Activated T-helper 9 cell treated with anti-CD3 and anti-CD28 coated beads, Interleukin-2, amount 50 U/mL, for 16 hours (primary cell): ENCODE measurements around the gene MAP2K7.
"Not testable (repeated sequence)": the region's sequence is repeated elsewhere in the genome, so short reads cannot be mapped to it uniquely, and the experiment has no call there.

Experiments used
- DNase-seq: peaks from one replicate; pipeline ENCODE4 v3.0.0-alpha.2; 2020; ENCODE audit warnings: low read depth

The MAP2K7 gene

DNA sequence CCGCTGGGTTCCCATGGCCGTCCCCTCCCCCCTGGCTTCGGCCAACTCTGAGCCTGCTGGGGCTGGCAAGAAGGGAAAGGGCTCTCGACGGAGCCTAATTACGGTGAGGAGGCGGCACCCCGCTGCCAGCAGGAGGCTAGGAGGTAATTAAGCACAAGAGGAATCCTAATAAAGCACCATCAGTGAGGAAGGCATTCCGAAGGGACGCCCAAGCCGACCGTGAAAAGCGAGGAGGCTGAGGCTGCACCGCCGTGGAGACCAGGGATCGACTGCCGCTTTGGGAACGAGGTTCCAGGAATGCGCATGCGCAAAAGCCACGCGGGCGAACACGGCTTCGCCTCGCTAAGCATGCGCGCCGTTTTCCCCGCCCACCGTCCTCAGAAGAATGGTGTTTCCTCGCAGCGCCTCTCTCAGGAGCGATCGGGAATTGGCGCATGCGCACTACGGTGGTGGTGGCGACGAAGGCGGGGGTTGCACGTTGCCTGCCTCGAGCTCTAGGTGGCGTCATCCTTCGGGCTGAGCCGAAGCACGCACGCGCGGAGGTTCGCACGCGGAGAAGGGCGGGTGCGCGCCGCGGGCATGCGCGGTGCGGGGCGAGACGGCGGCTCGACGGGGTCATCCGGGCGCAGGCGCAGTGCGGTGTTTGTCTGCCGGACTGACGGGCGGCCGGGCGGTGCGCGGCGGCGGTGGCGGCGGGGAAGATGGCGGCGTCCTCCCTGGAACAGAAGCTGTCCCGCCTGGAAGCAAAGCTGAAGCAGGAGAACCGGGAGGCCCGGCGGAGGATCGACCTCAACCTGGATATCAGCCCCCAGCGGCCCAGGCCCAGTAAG, at the start of gene MAP2K7:
Gene MAP2K7 (plus strand): TSS at position 634 of the 830 bp plus-strand sequence. CDS start 68 bp downstream, at position 702.
- peak; percentile 100 for DNase-seq

- no peak for DNase-seq
These were observed 48.1 kb upstream of the MAP2K7 start for GRCh38 chr19:7855426-7856108.

GRCh38 chr19:7856109-7856591, 47.5 kb upstream of the MAP2K7 start:
- DNase-seq: no peak

GRCh38 chr19:7856679-7857663, 46.7 kb upstream of the MAP2K7 start:
- no peak for DNase-seq

DNA sequence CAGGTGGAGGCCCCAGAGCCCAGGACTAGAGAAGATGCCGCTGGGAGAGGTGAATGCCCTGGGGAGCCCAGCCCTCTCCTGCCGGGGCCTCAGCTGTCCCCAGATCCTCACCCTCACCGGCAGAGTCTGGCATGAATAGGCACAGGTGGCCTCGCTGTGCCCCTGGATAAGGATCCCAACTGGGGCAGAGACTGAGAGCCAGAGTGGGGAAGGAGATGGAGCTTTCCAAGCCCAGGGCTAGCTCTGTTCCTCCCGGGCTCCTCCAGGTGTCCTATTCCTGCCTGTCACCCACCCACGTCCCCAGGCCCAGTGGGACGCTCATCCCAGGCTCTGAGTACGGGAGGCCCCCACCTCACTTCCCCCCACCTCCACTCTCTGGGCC, 46.0 kb upstream of the MAP2K7 start:
- no peak for DNase-seq

DNA sequence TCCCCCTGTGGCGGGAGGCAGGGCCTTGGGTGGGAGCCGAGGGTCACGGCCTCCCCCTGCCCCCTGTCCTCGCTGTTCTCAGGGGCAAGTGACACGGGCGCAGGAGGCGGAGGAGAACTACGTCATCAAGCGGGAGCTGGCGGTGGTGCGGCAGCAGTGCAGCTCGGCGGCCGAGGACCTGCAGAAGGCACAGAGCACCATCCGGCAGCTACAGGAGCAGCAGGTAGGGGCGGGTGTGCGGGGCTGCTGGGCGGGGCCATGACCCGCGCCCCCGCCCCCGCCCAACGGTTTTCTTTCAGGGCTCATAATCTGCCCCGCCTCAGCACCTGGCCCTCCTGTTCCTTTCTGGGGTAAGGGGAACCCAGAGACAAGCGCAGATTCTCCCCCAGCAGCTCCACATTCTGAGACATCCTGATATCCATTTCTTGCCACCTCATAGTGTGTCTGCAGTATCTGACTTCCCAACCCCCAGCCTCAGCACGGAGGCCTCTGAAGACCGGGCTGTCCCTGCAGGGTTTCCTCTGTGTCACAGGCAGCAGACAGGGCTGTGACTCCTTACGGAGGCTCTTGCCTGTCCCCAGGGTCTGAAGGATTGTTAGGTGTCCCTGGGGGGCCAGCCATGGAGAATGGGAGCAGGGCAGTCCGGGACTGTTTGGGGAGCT, 45.4 kb upstream of the MAP2K7 start:
- no peak for DNase-seq

GRCh38 chr19:7859087-7859486, 44.6 kb upstream of the MAP2K7 start:
- DNase-seq: not testable (repeated sequence)

DNA sequence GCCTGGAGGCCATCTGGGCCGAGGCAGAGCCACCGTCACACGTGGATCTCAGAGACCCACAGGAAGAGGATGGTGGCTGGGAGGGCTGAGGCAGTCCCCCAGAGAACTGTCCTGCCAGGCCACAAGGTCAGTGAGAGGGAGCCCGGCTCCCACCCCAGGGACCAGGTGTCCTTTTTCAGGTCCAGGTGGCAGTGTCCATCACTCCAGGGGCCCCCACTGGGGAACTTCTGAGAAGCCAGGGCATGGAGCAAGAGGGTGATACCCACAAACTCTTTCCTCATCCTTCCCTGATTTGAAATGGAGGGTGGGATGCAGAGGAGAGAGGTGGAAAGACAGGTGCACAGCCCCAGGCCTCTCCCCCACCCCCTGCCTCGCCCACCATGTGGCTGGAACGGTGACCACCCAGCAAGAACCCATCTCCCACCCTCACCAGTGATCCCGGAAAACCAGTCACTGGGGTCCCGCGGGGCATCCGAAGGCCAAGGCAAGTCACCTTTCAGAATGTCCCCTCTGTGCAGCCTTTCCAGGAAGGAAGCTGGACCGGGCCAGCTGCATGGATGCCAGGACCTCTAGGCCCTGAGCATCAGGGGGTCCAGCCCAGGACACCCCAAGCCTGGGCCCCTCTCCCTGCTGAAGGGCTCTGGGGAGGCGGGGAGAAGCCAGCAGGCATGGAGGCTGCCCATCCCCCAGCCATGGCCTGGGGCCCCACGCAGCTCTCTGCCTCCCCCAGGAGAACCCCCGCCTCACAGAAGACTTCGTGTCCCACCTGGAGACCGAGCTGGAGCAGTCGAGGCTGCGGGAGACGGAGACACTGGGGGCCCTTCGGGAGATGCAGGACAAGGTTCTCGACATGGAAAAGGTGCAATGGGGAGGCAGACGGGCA, 43.6 kb upstream of the MAP2K7 start:
- DNase-seq: no peak

DNA sequence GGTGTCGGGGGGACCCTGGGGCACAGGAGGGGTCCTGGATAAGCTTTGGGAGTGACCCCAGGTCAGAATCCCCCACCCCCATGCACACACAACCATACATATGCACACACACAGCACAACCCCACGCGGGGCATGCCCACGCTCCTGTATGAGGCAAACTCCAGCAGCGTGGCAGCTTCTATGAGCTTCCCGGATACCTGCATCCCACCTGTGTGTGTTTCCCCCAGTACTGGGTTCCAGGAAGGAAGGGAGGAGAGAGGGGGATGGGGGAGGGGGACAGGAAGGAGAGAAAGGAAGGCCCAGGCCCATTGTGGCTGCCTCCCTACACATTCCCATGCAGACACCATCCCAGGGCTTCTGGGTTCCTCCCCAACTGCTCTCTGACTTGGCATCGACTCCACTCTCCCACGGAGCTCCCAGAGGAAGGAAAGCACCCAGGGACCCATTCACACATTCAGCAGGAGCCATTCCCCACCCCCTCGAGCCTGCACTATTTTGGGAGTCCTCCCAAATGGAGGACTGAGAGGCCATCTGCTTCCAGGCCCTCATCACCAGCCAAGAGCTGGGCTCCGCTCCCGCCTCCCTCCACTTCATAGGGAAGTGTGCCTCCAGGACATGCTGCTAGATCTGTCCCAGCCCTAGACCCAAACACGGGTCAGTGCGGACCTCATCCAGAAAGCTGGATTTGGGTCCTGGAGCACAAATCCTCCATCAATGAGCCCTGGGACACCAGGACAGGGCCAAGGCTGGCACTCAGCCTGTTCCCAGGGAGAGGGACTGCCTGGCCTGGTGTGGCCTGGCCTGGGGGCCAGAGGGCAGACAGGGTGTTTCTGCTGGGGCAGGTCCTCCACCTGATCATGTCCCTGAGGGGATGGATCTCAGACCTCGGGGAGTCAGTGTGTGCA, 42.7 kb upstream of the MAP2K7 start:
- DNase-seq: no peak

- DNase-seq: no peak
These were observed 41.9 kb upstream of the MAP2K7 start for GRCh38 chr19:7861619-7862412.

- peak; percentile 66 for DNase-seq
These were observed 41.2 kb upstream of the MAP2K7 start for GRCh38 chr19:7862413-7862951.

- DNase-seq: no peak
These were observed 40.3 kb upstream of the MAP2K7 start for GRCh38 chr19:7863157-7863970.

GRCh38 chr19:7863971-7864689, 39.5 kb upstream of the MAP2K7 start:
- no peak for DNase-seq

DNA sequence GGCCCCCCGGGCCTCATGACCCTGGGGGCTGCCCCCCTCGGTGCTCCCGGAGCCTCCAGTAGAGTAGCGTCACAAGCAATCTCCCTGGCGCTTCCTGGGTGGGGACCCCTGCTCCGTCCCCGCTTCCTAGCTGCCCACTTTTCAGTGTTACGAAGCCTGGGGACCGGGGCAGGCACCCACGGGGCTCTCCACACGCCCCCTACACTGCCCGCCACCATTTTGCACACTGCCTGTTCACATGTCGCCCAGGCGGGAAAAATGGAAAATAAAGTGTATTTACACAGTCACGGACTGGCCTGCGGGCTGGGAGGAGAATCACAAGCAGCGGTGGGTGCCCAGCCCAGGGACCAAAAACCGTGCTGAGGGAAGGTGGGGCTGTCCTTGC, 39.0 kb upstream of the MAP2K7 start:
- DNase-seq: no peak

DNA sequence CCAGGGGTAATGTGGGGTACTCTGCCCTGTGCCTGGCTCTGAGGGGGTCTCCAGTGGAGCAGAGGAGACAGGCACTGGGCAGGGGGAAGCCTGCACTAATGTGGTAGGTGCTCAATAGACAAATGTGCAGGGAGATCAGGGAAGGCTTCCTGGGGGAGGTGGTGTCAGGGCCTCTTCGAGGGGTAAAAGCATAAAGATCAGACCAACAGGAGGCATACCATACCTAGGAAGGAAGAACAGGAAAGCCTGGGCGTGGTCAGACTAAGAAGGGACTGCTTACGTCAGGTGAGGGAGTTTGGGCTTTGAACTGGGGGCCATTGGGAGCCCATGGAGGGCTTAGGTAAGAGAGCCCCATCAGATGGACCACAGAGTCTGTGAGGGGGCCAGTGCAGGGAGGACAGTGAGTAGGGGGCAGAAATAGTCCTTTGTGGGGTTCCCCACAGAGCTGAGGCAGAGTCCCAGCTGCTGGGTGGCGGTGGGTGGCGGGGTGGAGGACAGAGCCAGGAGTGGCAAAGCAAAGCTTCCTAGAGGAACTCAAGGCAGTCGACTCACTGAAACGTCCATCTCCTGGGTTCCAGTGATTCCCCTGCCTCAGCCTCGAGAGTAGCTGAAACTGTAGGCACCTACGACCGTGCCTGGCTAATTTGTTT, 38.3 kb upstream of the MAP2K7 start:
- no peak for DNase-seq

- DNase-seq: no peak
These were observed 37.1 kb upstream of the MAP2K7 start for GRCh38 chr19:7866399-7867091.
